Karpas-422 (cell line): ENCODE results near the gene MRPL40. TPM values are rescaled to one million over a fixed set of nuclear protein-coding genes. Genes with fewer than 3 reads are reported as not detected.

Experiments used
- total RNA-seq: library from RNA; depleted of rRNA; stranded (reverse); fragments of >200 nt; shearing (Covaris generic); gene quantifications from 2 replicates; pipeline ENCODE4 v1.2.3, GENCODE V29; 2014; ENCODE audit warnings: low replicate concordance; rRNA removed

Gene MRPL40
- total RNA-seq, 1 experiment from 2014 or later = 62.5 TPM

Other genes with a start within 250 kb of the MRPL40 start
- 5.0 and 12.9 TPM in 2 replicates for gene CLTCL1, start 140.8 kb upstream of the MRPL40 start, total RNA-seq
- gene HIRA, start 812 bp upstream of the MRPL40 start, total RNA-seq = 20.0 and 20.2 TPM in 2 replicates
- 39.0 and 59.3 TPM in 2 replicates for gene C22orf39, start 15.2 kb downstream of the MRPL40 start, total RNA-seq
- 91.5 and 94.9 TPM in 2 replicates for gene UFD1, start 46.6 kb downstream of the MRPL40 start, total RNA-seq
- 28.1 and 36.5 TPM in 2 replicates for gene CDC45, start 47.4 kb downstream of the MRPL40 start, total RNA-seq
- gene CLDN5, start 91.9 kb downstream of the MRPL40 start, total RNA-seq = not detected in 2 replicates